ENCODE results near the gene RNF215.

Gene RNF215

DNA sequence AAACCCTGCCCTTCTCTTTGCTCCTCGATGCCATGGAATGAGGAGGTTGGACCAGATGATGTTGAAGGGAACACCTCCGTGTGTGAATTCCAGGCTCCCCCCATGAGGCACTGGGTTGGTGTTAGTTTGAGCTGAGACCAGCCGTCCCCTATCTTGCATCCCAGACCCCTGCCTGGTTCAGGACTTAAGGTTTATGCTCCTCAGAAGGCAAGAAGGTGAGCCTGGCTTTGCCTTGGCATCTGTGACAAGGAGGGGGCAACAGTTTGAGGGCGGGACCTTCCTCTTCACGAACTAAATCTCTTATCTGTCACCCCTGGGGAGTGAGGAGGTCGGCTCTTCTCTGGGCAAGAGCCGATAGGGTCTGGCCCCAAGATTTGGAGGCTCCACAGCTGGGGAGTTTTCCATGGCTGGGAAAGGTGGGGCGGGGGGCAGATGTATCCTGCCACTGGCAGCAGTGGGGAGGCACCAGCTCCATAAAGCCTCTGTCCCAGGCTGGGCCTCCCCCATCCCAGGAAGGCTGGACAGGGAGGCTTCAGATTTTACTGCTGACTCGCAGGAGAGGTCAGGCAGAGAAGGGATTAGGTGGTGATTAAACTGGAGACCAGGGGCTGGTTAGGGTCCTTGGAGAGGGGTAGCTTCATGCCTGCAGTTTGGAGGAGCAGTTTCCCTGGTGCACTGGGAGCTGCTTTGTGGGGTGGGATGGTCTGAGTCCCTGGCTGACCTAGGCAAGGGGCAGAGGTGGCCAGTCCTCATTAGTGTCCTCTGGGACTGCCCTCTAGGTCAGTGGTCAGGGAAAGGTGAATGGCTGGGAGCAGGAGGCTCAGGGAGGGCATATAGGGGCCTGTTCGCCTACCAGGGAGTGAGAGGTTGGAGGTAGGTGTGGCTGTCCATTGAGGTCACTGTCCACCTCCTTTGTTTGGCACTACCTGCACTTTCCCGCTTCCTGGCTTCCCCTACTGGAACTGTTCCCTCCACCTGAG is 10.7 kb upstream of the RNF215 start:
- no peaks in the 10 kb centered on the region for H3F3A ChIP-seq (ENCODE audit: insufficient read depth)
- H3K36me3 ChIP-seq (ENCODE audit: low read length) = no peaks in the 10 kb centered on the region
- H3K9me3 ChIP-seq (ENCODE audit: insufficient read depth, low read length) = no peaks in the 10 kb centered on the region
- H4K20me1 ChIP-seq (ENCODE audit: low read depth, low read length) = no peaks in the 10 kb centered on the region
- no peaks in the 10 kb centered on the region for H3K27me3 ChIP-seq (ENCODE audit: low read length)
- no peak overlapping the region for H2AFZ ChIP-seq (ENCODE audit: low read depth, low read length, severe bottlenecking)
- H3K9ac ChIP-seq (ENCODE audit: low read length) = peak overlapping the region; percentile 44
- no peaks in the 10 kb centered on the region for H3K9me2 ChIP-seq (replicated peaks; ENCODE audit: insufficient read depth, low read length)
- TF ChIP-seq, protein P1, sequence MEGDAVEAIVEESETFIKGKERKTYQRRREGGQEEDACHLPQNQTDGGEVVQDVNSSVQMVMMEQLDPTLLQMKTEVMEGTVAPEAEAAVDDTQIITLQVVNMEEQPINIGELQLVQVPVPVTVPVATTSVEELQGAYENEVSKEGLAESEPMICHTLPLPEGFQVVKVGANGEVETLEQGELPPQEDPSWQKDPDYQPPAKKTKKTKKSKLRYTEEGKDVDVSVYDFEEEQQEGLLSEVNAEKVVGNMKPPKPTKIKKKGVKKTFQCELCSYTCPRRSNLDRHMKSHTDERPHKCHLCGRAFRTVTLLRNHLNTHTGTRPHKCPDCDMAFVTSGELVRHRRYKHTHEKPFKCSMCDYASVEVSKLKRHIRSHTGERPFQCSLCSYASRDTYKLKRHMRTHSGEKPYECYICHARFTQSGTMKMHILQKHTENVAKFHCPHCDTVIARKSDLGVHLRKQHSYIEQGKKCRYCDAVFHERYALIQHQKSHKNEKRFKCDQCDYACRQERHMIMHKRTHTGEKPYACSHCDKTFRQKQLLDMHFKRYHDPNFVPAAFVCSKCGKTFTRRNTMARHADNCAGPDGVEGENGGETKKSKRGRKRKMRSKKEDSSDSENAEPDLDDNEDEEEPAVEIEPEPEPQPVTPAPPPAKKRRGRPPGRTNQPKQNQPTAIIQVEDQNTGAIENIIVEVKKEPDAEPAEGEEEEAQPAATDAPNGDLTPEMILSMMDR (IDR thresholded peaks at IDR 0.05; ENCODE audit: insufficient read depth, low read length, poor library complexity, severe bottlenecking) = no peak
- TF ChIP-seq EZH2phosphoT487 (conservative IDR thresholded peaks at IDR 0.05; ENCODE audit: low read length) = no peak
- H3K79me2 ChIP-seq (ENCODE audit: insufficient read depth, low read length) = no peaks in the 10 kb centered on the region
- H3K4me2 ChIP-seq (ENCODE audit: low read depth, low read length, poor library complexity, severe bottlenecking) = peak overlapping the region; percentile 52
- no peak overlapping the region for H3K27ac ChIP-seq (ENCODE audit: low read depth, low read length)
- no peak overlapping the region for H3K4me3 ChIP-seq (ENCODE audit: insufficient read depth, low read length, poor library complexity, severe bottlenecking)

GRCh38 chr22:30396871-30397655 is 9.9 kb upstream of the RNF215 start, which contains the start of gene SEC14L2:
TSS of gene SEC14L2 (plus strand) at chr22:30397018. CDS start at chr22:30397117, 99 bp downstream.
- Histone ChIP-seq H3K4me2 (ENCODE audit: low read depth, low read length, poor library complexity, severe bottlenecking) (peak within 1 kb of the TSS; percentile 52), H2AFZ (ENCODE audit: low read depth, low read length, severe bottlenecking) (peak within 1 kb of the TSS; percentile 66), H3K9ac (ENCODE audit: low read length) (peak within 1 kb of the TSS; percentile 44), H3K27me3 (ENCODE audit: low read length) (no peaks in the 10 kb centered on the region), H3K79me2 (ENCODE audit: insufficient read depth, low read length) (no peaks in the 10 kb centered on the region), H3K4me3 (ENCODE audit: insufficient read depth, low read length, poor library complexity, severe bottlenecking) (peak within 1 kb of the TSS; percentile 42), H3K36me3 (ENCODE audit: low read length) (no peaks in the 10 kb centered on the region), H3K9me2 (replicated peaks; ENCODE audit: insufficient read depth, low read length) (no peaks in the 10 kb centered on the region), H3F3A (ENCODE audit: insufficient read depth) (no peaks in the 10 kb centered on the region), H4K20me1 (ENCODE audit: low read depth, low read length) (no peaks in the 10 kb centered on the region), H3K9me3 (ENCODE audit: insufficient read depth, low read length) (no peaks in the 10 kb centered on the region), H3K27ac (ENCODE audit: low read depth, low read length) (no peak within 1 kb of the TSS)
- TF ChIP-seq, protein P1 (IDR thresholded peaks at IDR 0.05; ENCODE audit: insufficient read depth, low read length, poor library complexity, severe bottlenecking) = no peak
- TF ChIP-seq EZH2phosphoT487 (conservative IDR thresholded peaks at IDR 0.05; ENCODE audit: low read length) = no peak

GRCh38 chr22:30393885-30394284 is 6.7 kb upstream of the RNF215 start:
- Histone ChIP-seq H3K27ac (ENCODE audit: low read depth, low read length) (no peak overlapping the region), H3K79me2 (ENCODE audit: insufficient read depth, low read length) (no peaks in the 10 kb centered on the region), H3K4me2 (ENCODE audit: low read depth, low read length, poor library complexity, severe bottlenecking) (no peak overlapping the region), H2AFZ (ENCODE audit: low read depth, low read length, severe bottlenecking) (no peak overlapping the region), H3K9me3 (ENCODE audit: insufficient read depth, low read length) (no peaks in the 10 kb centered on the region), H3K9me2 (replicated peaks; ENCODE audit: insufficient read depth, low read length) (no peaks in the 10 kb centered on the region), H3K4me3 (ENCODE audit: insufficient read depth, low read length, poor library complexity, severe bottlenecking) (no peak overlapping the region), H3K27me3 (ENCODE audit: low read length) (no peaks in the 10 kb centered on the region), H3F3A (ENCODE audit: insufficient read depth) (no peaks in the 10 kb centered on the region), H4K20me1 (ENCODE audit: low read depth, low read length) (no peaks in the 10 kb centered on the region), H3K9ac (ENCODE audit: low read length) (no peak overlapping the region), H3K36me3 (ENCODE audit: low read length) (no peaks in the 10 kb centered on the region)
- TF ChIP-seq EZH2phosphoT487 (conservative IDR thresholded peaks at IDR 0.05; ENCODE audit: low read length) = no peak
- TF ChIP-seq, protein P1 (IDR thresholded peaks at IDR 0.05; ENCODE audit: insufficient read depth, low read length, poor library complexity, severe bottlenecking) = no peak

Measured in SU-DHL-6 (cell line).